CD4-positive, alpha-beta T cell (primary cell): ENCODE data around the gene APOBEC3A. TPM values are rescaled to one million over a fixed set of nuclear protein-coding genes. Genes with fewer than 3 reads are reported as not detected.
"Not testable (repeated sequence)": the region's sequence is repeated elsewhere in the genome, so short reads cannot be mapped to it uniquely, and the experiment has no call there.

Experiments
- ATAC-seq: fragments of 200-7000 bp; cut with Tn5 transposase; one replicate; pipeline ENCODE4 v1.10.0; 2022; ENCODE audit warnings: mild to moderate bottlenecking; ENCODE audit not compliant: poor library complexity
- CTCF ChIA-PET: fragments of 350-600 bp; sonication (Branson Sonifier 250); formaldehyde crosslinking; loops from one replicate; lab custom pipeline; 2021; ENCODE audit warnings: antibody characterized with exemption, inconsistent platforms; lab: Charles Lee
- POLR2A ChIA-PET: fragments of 350-600 bp; sonication (Branson Sonifier 250); formaldehyde crosslinking; loops from one replicate; lab custom pipeline; 2021; ENCODE audit warnings: antibody characterized with exemption, inconsistent platforms; lab: Charles Lee
- DNase-seq, 14 experiments: peaks; one replicate each; pipeline ENCODE4 v3.0.0-alpha.2; 2013 to 2020; ENCODE audit warnings: mixed read lengths in 2 of 14
- H3K27ac ChIP-seq, 2 donors: one replicate each; pipeline versions ENCODE4 v1.5.1 to v1.7.0; 2013; ENCODE audit warnings: low read length in 2 of 2, low read depth in 1 of 2, mild to moderate bottlenecking in 1 of 2
- H3K27me3 ChIP-seq, 2 experiments: 1 replicate in 1 of 2; 2 replicates in 1 of 2; pipeline versions ENCODE4 v1.6.1 to v1.7.0; 2013; ENCODE audit warnings: low read length in 2 of 2, control low read depth in 1 of 2, mild to moderate bottlenecking in 1 of 2, moderate library complexity in 1 of 2; ENCODE audit not compliant: insufficient read depth in 2 of 2, control insufficient read depth in 1 of 2
- H3K36me3 ChIP-seq: one replicate; pipeline ENCODE4 v1.6.1; 2013; ENCODE audit warnings: low read length, control low read depth; ENCODE audit not compliant: insufficient read depth
- H3K4me1 ChIP-seq: one replicate; pipeline ENCODE4 v1.6.1; 2013; ENCODE audit warnings: low read length, control low read depth; ENCODE audit not compliant: insufficient read depth
- H3K4me3 ChIP-seq: one replicate; pipeline ENCODE4 v1.5.1; 2013; ENCODE audit warnings: mild to moderate bottlenecking, low read length, moderate library complexity
- H3K9me3 ChIP-seq, 2 experiments: 1 replicate in 1 of 2; 2 replicates in 1 of 2; pipeline versions ENCODE4 v1.6.1 to v1.7.0; 2013; ENCODE audit warnings: low read length in 2 of 2, mild to moderate bottlenecking in 2 of 2, control low read depth in 1 of 2, moderate library complexity in 1 of 2; ENCODE audit not compliant: control insufficient read depth in 1 of 2, insufficient read depth in 1 of 2
- H3K27ac Mint-ChIP-seq: one replicate; pipeline ENCODE4 v1.8.0; 2020; ENCODE audit warnings: mixed read lengths
- H3K27me3 Mint-ChIP-seq: one replicate; pipeline ENCODE4 v1.8.0; 2021; ENCODE audit warnings: mixed read lengths
- H3K36me3 Mint-ChIP-seq: one replicate; pipeline ENCODE4 v1.8.0; 2021; ENCODE audit warnings: low read depth, mixed read lengths
- H3K4me1 Mint-ChIP-seq: one replicate; pipeline ENCODE4 v1.8.0; 2021; ENCODE audit warnings: low read depth, mixed read lengths
- H3K4me3 Mint-ChIP-seq: one replicate; pipeline ENCODE4 v1.8.0; 2020; ENCODE audit warnings: mild to moderate bottlenecking, mixed read lengths
- H3K9me3 Mint-ChIP-seq: one replicate; pipeline ENCODE4 v1.8.0; 2020; ENCODE audit warnings: mixed read lengths
- intact Hi-C, 2 experiments: fragments of 100-400 bp; cut with DNase I in 1 of 2; cut with micrococcal nuclease in 1 of 2; formaldehyde crosslinking; loops; one replicate each; pipeline versions ENCODE4 v1.15.1 to v1.9.0; 2023 to 2025; cut with DNase I, micrococcal nuclease
- total RNA-seq, 174 experiments: library from RNA in 2 of 174; stranded (reverse) in 2 of 174; gene quantifications; one replicate each; pipeline ENCODE4 v1.2.3 and lab custom pipeline; 2021 to 2026
- TF ChIP-seq, protein P1 (sequence below): fragments of 200-600 bp; IDR thresholded peaks from one replicate; pipeline ENCODE4 v1.8.0; 2022; ENCODE audit warnings: antibody characterized with exemption, mild to moderate bottlenecking

Gene APOBEC3A
- total RNA-seq, 2 experiments from 2014 or later: 0.74 to 1.6 TPM

GRCh38 chr22:39007177-39007576, 49.8 kb downstream of the APOBEC3A start:
- H3K27me3 ChIP-seq: no peaks in the 10 kb centered on the region
- CTCF ChIA-PET: interaction anchor here (1.0 to 2.0 kb wide), 4 partner anchors 88 to 163 kb away, joined by 4 to 6 read pairs (median 5); no protein-coding TSS in a partner anchor
- H3K27ac ChIP-seq: no peak overlapping the region
- intact Hi-C loops: loop anchor here (1.0 to 5.0 kb wide), 5 partner anchors 35 to 310 kb away; partner anchors contain the start of genes APOBEC3F (in 1 of the 2) and RPL3 (in 1 of the 2)
- Mint-ChIP-seq H3K27me3 (no peaks in the 10 kb centered on the region), H3K4me1 (peaks cover 17% of the 10 kb centered on the region), H3K36me3 (no peaks in the 10 kb centered on the region), H3K27ac (no peak overlapping the region), H3K9me3 (no peaks in the 10 kb centered on the region), H3K4me3 (no peak overlapping the region)
- TF ChIP-seq, protein P1, sequence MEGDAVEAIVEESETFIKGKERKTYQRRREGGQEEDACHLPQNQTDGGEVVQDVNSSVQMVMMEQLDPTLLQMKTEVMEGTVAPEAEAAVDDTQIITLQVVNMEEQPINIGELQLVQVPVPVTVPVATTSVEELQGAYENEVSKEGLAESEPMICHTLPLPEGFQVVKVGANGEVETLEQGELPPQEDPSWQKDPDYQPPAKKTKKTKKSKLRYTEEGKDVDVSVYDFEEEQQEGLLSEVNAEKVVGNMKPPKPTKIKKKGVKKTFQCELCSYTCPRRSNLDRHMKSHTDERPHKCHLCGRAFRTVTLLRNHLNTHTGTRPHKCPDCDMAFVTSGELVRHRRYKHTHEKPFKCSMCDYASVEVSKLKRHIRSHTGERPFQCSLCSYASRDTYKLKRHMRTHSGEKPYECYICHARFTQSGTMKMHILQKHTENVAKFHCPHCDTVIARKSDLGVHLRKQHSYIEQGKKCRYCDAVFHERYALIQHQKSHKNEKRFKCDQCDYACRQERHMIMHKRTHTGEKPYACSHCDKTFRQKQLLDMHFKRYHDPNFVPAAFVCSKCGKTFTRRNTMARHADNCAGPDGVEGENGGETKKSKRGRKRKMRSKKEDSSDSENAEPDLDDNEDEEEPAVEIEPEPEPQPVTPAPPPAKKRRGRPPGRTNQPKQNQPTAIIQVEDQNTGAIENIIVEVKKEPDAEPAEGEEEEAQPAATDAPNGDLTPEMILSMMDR: no peak
- POLR2A ChIA-PET: interaction anchor here (0.6 to 1.4 kb wide), 2 partner anchors 111 to 137 kb away, joined by 3 to 4 read pairs; no protein-coding TSS in a partner anchor
- H3K36me3 ChIP-seq: no peaks in the 10 kb centered on the region
- ATAC-seq (no peak), DNase-seq (no peak)
- H3K4me3 ChIP-seq: no peak overlapping the region
- no peaks in the 10 kb centered on the region for H3K9me3 ChIP-seq
- peaks cover 17% of the 10 kb centered on the region for H3K4me1 ChIP-seq

DNA sequence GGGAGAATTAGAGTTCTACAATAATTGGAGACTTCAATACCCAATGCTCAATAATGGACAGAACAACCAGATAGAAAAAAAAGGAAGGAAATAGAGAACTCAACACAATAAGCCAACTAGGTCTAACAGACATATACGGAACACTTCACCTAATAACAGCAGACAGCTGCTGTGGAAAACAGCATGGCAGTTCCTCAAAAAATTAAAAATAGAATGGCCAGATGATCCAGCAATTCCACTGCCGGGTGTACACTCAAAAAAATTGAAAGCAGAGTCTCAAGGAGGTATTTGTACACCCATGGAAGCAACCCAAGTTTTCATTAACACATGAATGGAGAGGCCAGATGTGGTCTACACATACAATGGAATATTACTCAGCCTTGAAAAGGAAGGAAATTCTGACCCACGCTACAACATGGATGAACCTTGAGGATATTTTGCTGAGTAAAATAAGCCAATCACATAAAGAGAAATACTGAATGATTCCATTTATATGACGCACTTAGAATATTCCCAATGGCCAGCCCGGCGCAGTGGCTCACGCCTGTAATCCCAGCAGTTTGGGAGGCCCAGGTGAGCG, 51.0 kb downstream of the APOBEC3A start:
- H3K27me3 Mint-ChIP-seq, ATAC-seq, POLR2A ChIA-PET, H3K27ac Mint-ChIP-seq, H3K27me3 ChIP-seq, H3K4me3 Mint-ChIP-seq, H3K36me3 Mint-ChIP-seq, DNase-seq, H3K36me3 ChIP-seq, H3K9me3 Mint-ChIP-seq, H3K4me3 ChIP-seq, H3K27ac ChIP-seq, H3K9me3 ChIP-seq: not testable (repeated sequence)
- CTCF ChIA-PET: interaction anchor here (0.7 to 2.0 kb wide), 3 partner anchors 86 to 162 kb away, joined by 3 to 4 read pairs (median 3); no protein-coding TSS in a partner anchor
- intact Hi-C loops: loop anchor here (5.0 kb wide), 2 partner anchors 34 to 309 kb away; partner anchors contain the start of genes APOBEC3F (in 1 of the 2) and RPL3 (in 1 of the 2)
- peaks cover 22% of the 10 kb centered on the region for H3K4me1 Mint-ChIP-seq
- peaks cover 15% of the 10 kb centered on the region for H3K4me1 ChIP-seq

DNA sequence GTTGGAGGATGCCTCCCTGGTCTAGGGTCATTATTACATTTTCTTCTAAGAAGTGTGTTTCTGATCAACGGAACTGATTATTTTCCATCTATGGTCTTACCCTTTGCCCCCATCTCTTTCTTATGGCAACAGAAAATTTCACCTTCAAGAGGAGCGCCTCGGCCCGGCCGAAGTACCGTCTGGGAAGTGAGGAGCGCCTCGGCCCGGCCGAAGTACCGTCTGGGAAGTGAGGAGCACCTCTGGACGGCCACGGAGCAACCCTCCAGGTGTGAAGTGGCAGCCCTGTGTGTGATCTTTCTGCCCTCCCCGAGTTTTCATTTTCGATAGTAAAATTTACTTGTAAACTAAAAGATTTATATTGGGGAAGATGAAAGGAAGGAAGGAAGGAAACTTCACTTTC, 53.5 kb downstream of the APOBEC3A start:
- peaks cover 35% of the 10 kb centered on the region for H3K4me1 Mint-ChIP-seq
- no peaks in the 10 kb centered on the region for H3K9me3 ChIP-seq
- H3K4me3 Mint-ChIP-seq: no peak overlapping the region
- H3K9me3 Mint-ChIP-seq: no peaks in the 10 kb centered on the region
- POLR2A ChIA-PET: interaction anchor here (0.7 kb wide), 1 partner anchor 309 kb away, joined by 3 read pairs; the partner anchor contains the start of gene RPL3
- H3K27ac Mint-ChIP-seq: no peak overlapping the region
- no peak overlapping the region for H3K27ac ChIP-seq
- no peak for ATAC-seq
- H3K4me1 ChIP-seq: peaks cover 37% of the 10 kb centered on the region
- DNase-seq: no peak
- H3K36me3 Mint-ChIP-seq: no peaks in the 10 kb centered on the region
- no peaks in the 10 kb centered on the region for H3K36me3 ChIP-seq
- H3K4me3 ChIP-seq: no peak overlapping the region
- no peaks in the 10 kb centered on the region for H3K27me3 ChIP-seq
- CTCF ChIA-PET: no interaction called here
- H3K27me3 Mint-ChIP-seq: no peaks in the 10 kb centered on the region
- intact Hi-C loops: no loop called here
- TF ChIP-seq, protein P1: no peak

Other genes starting within 250 kb of the APOBEC3A start
- 100 to 1,000 TPM; 440 to 453 TPM for gene SUN2, start 201.6 kb upstream of the APOBEC3A start, total RNA-seq
- gene DNAL4, start 163.5 kb upstream of the APOBEC3A start, total RNA-seq: 1 to 10 TPM; 1.9 to 2.7 TPM
- gene NPTXR, start 113.6 kb upstream of the APOBEC3A start, total RNA-seq: 1 to 10 TPM; 4.2 to 4.6 TPM
- gene CBX6, start 85.4 kb upstream of the APOBEC3A start, total RNA-seq: 10 to 100 TPM; 41.6 to 42.8 TPM
- gene APOBEC3B, start 24.7 kb downstream of the APOBEC3A start, total RNA-seq: not detected
- 10 to 100 TPM; 13.9 to 14.8 TPM for gene APOBEC3C, start 56.6 kb downstream of the APOBEC3A start, total RNA-seq
- 1 to 10 TPM; 7.4 to 8.0 TPM for gene APOBEC3D, start 63.5 kb downstream of the APOBEC3A start, total RNA-seq
- 1 to 10 TPM; 4.3 to 6.5 TPM for gene APOBEC3F, start 83.3 kb downstream of the APOBEC3A start, total RNA-seq
- 10 to 100 TPM; 18.8 to 20.6 TPM for gene APOBEC3G, start 119.7 kb downstream of the APOBEC3A start, total RNA-seq
- gene APOBEC3H, start 139.6 kb downstream of the APOBEC3A start, total RNA-seq: under 1 TPM; 0.67 to 0.85 TPM
- gene CBX7, start 195.1 kb downstream of the APOBEC3A start, total RNA-seq: 10 to 100 TPM; 48.6 to 49.1 TPM